ENCODE measurements around the gene RPL22L1.

The RPL22L1 gene

DNA sequence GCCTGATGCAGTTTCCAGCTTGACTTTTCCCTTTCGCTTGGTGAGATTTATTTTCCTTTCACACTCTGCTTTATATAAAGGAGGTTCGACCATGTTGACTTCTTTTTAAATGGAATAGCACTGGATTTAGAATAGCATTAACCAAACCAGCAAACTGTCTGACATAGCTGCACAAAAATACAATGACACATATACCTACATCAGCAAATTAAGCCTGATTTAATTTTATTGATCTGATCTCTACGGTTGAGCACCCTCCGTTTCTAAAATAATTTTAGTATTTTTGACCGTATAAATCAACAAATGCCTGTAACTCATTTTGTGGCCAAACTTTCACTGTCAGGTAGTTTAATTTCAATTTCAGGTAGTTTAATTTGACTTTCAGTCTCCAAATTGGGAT, 44.2 kb upstream of the RPL22L1 start:
- no peaks in the 10 kb centered on the region for H3F3A ChIP-seq (ENCODE audit: control insufficient read depth, insufficient read depth)
- H3K4me3 ChIP-seq (ENCODE audit: low read length): no peak overlapping the region
- no peak for TF ChIP-seq EZH2phosphoT487 (IDR thresholded peaks at IDR 0.05; ENCODE audit: borderline replicate concordance, low read length)
- TF ChIP-seq, protein P1, sequence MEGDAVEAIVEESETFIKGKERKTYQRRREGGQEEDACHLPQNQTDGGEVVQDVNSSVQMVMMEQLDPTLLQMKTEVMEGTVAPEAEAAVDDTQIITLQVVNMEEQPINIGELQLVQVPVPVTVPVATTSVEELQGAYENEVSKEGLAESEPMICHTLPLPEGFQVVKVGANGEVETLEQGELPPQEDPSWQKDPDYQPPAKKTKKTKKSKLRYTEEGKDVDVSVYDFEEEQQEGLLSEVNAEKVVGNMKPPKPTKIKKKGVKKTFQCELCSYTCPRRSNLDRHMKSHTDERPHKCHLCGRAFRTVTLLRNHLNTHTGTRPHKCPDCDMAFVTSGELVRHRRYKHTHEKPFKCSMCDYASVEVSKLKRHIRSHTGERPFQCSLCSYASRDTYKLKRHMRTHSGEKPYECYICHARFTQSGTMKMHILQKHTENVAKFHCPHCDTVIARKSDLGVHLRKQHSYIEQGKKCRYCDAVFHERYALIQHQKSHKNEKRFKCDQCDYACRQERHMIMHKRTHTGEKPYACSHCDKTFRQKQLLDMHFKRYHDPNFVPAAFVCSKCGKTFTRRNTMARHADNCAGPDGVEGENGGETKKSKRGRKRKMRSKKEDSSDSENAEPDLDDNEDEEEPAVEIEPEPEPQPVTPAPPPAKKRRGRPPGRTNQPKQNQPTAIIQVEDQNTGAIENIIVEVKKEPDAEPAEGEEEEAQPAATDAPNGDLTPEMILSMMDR (IDR thresholded peaks at IDR 0.05; ENCODE audit: low read depth, low read length, poor library complexity, severe bottlenecking): no peak
- no peaks in the 10 kb centered on the region for H3K27me3 ChIP-seq (ENCODE audit: control insufficient read depth, low read length)
- no peaks in the 10 kb centered on the region for H3K9me2 ChIP-seq (replicated peaks; ENCODE audit: control insufficient read depth, low read length)
- no peaks in the 10 kb centered on the region for H3K79me2 ChIP-seq (ENCODE audit: control insufficient read depth, low read length)
- no peak overlapping the region for H3K4me2 ChIP-seq (ENCODE audit: low read length)
- no peaks in the 10 kb centered on the region for H4K20me1 ChIP-seq (ENCODE audit: control insufficient read depth, insufficient read depth, low read depth, low read length)
- H3K36me3 ChIP-seq (ENCODE audit: control insufficient read depth, low read length): no peaks in the 10 kb centered on the region
- no peak overlapping the region for H3K27ac ChIP-seq (ENCODE audit: low read depth, low read length)
- H3K4me1 ChIP-seq (ENCODE audit: control insufficient read depth, low read length): no peaks in the 10 kb centered on the region
- peaks cover 6% of the 10 kb centered on the region for H3K9me3 ChIP-seq (ENCODE audit: control insufficient read depth, insufficient read depth, low read length)

DNA sequence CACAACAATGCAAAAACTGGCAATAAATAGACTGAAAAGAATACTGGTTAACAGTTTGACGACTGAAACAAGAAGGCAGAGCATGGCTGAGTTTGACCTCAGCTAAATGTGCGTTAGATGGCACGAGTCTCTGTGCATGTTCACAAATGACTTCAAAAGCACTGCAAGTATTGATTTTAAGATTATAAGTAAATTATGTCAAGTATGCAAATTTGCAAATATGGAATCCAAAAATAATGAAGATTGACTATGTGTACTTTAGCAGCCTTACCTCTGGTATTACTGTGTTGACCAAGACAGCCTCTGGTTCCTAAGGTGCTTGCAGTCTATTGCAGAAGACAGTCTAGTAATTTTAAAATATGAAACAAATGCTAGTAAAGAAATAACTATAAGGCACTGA, 41.1 kb upstream of the RPL22L1 start:
- peaks cover 4% of the 10 kb centered on the region; the same call in 1 of the 2 replicates for H3K79me2 ChIP-seq (ENCODE audit: control insufficient read depth, low read length)
- no peak overlapping the region for H3K4me2 ChIP-seq (ENCODE audit: low read length)
- no peaks in the 10 kb centered on the region for H4K20me1 ChIP-seq (ENCODE audit: control insufficient read depth, insufficient read depth, low read depth, low read length)
- H3K27ac ChIP-seq (ENCODE audit: low read depth, low read length): no peak overlapping the region
- no peaks in the 10 kb centered on the region for H3K36me3 ChIP-seq (ENCODE audit: control insufficient read depth, low read length)
- TF ChIP-seq, protein P1 (IDR thresholded peaks at IDR 0.05; ENCODE audit: low read depth, low read length, poor library complexity, severe bottlenecking): no peak
- TF ChIP-seq EZH2phosphoT487 (IDR thresholded peaks at IDR 0.05; ENCODE audit: borderline replicate concordance, low read length): no peak
- H3K4me1 ChIP-seq (ENCODE audit: control insufficient read depth, low read length): peaks cover 17% of the 10 kb centered on the region
- no peaks in the 10 kb centered on the region for H3F3A ChIP-seq (ENCODE audit: control insufficient read depth, insufficient read depth)
- peaks cover 7% of the 10 kb centered on the region for H3K9me3 ChIP-seq (ENCODE audit: control insufficient read depth, insufficient read depth, low read length)
- no peaks in the 10 kb centered on the region for H3K9me2 ChIP-seq (replicated peaks; ENCODE audit: control insufficient read depth, low read length)
- no peak overlapping the region for H3K4me3 ChIP-seq (ENCODE audit: low read length)
- H3K27me3 ChIP-seq (ENCODE audit: control insufficient read depth, low read length): no peaks in the 10 kb centered on the region

DNA sequence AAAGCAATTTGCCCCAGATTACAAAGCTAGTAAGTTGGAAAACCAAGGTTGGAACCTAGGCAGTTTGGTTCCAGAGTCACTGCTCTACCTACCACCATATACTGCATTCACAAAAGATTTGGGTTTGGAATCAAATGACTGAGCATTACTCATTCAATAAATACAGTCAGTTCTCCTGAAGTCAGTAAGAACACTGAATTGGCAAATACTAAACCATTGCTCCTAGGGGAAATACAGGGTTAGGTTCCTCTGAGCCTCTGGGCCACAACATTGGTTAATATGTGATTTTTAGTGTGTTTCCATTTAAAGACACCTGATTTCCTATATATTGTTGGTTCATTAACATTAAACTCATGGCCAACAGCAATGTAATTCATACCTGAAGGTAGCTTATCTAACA, 40.5 kb upstream of the RPL22L1 start:
- no peak overlapping the region for H3K27ac ChIP-seq (ENCODE audit: low read depth, low read length)
- no peak overlapping the region for H3K4me2 ChIP-seq (ENCODE audit: low read length)
- H3K36me3 ChIP-seq (ENCODE audit: control insufficient read depth, low read length): no peaks in the 10 kb centered on the region

More for the DNA sequence above, 40.5 kb upstream of the RPL22L1 start:
- peaks cover 7% of the 10 kb centered on the region for H3K9me3 ChIP-seq (ENCODE audit: control insufficient read depth, insufficient read depth, low read length)
- H3K4me3 ChIP-seq (ENCODE audit: low read length): no peak overlapping the region
- H3F3A ChIP-seq (ENCODE audit: control insufficient read depth, insufficient read depth): no peaks in the 10 kb centered on the region
- peaks cover 4% of the 10 kb centered on the region; the same call in 1 of the 2 replicates for H3K79me2 ChIP-seq (ENCODE audit: control insufficient read depth, low read length)
- no peak for TF ChIP-seq EZH2phosphoT487 (IDR thresholded peaks at IDR 0.05; ENCODE audit: borderline replicate concordance, low read length)
- TF ChIP-seq, protein P1 (IDR thresholded peaks at IDR 0.05; ENCODE audit: low read depth, low read length, poor library complexity, severe bottlenecking): no peak
- H3K9me2 ChIP-seq (replicated peaks; ENCODE audit: control insufficient read depth, low read length): no peaks in the 10 kb centered on the region
- H3K4me1 ChIP-seq (ENCODE audit: control insufficient read depth, low read length): peaks cover 18% of the 10 kb centered on the region
- H4K20me1 ChIP-seq (ENCODE audit: control insufficient read depth, insufficient read depth, low read depth, low read length): no peaks in the 10 kb centered on the region
- H3K27me3 ChIP-seq (ENCODE audit: control insufficient read depth, low read length): no peaks in the 10 kb centered on the region

Measured in DOHH2 (cell line).